Type B pancreatic cell (in vitro differentiated cells): ENCODE measurements around the gene FLYWCH1. TPM values are rescaled to one million over a fixed set of nuclear protein-coding genes. Genes with fewer than 3 reads are reported as not detected.
A peak's percentile ranks its signal among the peaks of the same experiment; 100 is the strongest.
"Not testable (repeated sequence)": the region's sequence is repeated elsewhere in the genome, so short reads cannot be mapped to it uniquely, and the experiment has no call there.

Experiments used
- DNase-seq: peaks from one replicate; pipeline ENCODE4 v3.0.0; 2021; ENCODE audit warnings: mixed read lengths; ENCODE audit not compliant: unreplicated experiment; ENCODE audit errors: extremely low spot score
- H3K27ac Mint-ChIP-seq: 2 replicates; pipeline ENCODE4 v1.8.0; 2021; ENCODE audit warnings: mild to moderate bottlenecking, mixed read lengths
- H3K27me3 Mint-ChIP-seq: 2 replicates; pipeline ENCODE4 v1.8.0; 2021; ENCODE audit warnings: mixed read lengths
- H3K36me3 Mint-ChIP-seq: 2 replicates; pipeline ENCODE4 v1.8.0; 2021; ENCODE audit warnings: mixed read lengths
- H3K4me1 Mint-ChIP-seq: one replicate; pipeline ENCODE4 v1.8.0; 2021; ENCODE audit warnings: mixed read lengths; ENCODE audit not compliant: unreplicated experiment
- H3K4me3 Mint-ChIP-seq: 2 replicates; pipeline ENCODE4 v1.8.0; 2021; ENCODE audit warnings: mild to moderate bottlenecking, mixed read lengths
- H3K9me3 Mint-ChIP-seq: 2 replicates; pipeline ENCODE4 v1.8.0; 2021; ENCODE audit warnings: mixed read lengths
- total RNA-seq: library from RNA; stranded (reverse); gene quantifications from 2 replicates; pipeline ENCODE4 v1.2.1, GENCODE V29; 2021; ENCODE audit warnings: low replicate concordance
- TF ChIP-seq, protein P1 (sequence below): fragments of 200-600 bp; sonication (generic); conservative IDR thresholded peaks from 2 replicates; pipeline ENCODE4 v1.5.0; 2021; ENCODE audit warnings: antibody characterized with exemption, mild to moderate bottlenecking

The FLYWCH1 gene
- total RNA-seq, 1 donor from 2014 or later: 28.6 TPM

DNA sequence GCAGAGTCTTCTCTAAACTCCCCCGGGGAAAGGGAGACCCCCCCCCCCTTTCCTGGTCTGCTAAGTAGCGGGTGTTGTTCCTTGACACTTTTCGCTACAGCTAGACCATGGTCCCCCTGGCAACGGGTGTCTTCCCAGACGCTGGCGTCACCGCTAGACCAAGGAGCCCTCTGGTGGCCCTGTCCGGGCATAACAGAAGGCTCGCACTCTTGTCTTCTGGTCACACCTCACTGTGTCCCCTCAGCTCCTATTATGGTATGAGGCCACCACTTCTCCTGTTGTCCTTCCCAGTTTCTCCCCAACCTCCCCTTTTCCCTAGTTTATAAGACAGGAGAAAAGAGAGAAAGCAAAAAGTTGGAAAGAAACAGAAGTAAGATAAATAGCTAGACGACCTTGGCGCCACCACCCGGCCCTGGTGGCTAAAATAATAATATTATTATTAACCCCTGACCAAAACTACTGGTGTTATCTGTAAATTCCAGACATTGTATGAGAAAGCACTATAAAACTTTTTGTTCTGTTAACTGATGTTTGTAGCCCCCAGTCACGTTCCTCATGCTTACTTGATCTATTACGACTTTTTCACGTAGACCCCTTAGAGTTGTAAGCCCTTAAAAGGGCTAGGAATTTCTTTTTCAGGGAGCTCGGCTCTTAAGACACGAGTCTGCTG lies 4.5 kb upstream of the FLYWCH1 start:
- H3K27me3 Mint-ChIP-seq, H3K9me3 Mint-ChIP-seq, DNase-seq, H3K36me3 Mint-ChIP-seq: not testable (repeated sequence)
- H3K4me3 Mint-ChIP-seq: peak overlapping the region; percentile 45
- TF ChIP-seq, protein P1, sequence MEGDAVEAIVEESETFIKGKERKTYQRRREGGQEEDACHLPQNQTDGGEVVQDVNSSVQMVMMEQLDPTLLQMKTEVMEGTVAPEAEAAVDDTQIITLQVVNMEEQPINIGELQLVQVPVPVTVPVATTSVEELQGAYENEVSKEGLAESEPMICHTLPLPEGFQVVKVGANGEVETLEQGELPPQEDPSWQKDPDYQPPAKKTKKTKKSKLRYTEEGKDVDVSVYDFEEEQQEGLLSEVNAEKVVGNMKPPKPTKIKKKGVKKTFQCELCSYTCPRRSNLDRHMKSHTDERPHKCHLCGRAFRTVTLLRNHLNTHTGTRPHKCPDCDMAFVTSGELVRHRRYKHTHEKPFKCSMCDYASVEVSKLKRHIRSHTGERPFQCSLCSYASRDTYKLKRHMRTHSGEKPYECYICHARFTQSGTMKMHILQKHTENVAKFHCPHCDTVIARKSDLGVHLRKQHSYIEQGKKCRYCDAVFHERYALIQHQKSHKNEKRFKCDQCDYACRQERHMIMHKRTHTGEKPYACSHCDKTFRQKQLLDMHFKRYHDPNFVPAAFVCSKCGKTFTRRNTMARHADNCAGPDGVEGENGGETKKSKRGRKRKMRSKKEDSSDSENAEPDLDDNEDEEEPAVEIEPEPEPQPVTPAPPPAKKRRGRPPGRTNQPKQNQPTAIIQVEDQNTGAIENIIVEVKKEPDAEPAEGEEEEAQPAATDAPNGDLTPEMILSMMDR: peak; percentile 73
- peak overlapping the region; percentile 67 for H3K27ac Mint-ChIP-seq
- H3K4me1 Mint-ChIP-seq: peaks cover 17% of the 10 kb centered on the region

DNA sequence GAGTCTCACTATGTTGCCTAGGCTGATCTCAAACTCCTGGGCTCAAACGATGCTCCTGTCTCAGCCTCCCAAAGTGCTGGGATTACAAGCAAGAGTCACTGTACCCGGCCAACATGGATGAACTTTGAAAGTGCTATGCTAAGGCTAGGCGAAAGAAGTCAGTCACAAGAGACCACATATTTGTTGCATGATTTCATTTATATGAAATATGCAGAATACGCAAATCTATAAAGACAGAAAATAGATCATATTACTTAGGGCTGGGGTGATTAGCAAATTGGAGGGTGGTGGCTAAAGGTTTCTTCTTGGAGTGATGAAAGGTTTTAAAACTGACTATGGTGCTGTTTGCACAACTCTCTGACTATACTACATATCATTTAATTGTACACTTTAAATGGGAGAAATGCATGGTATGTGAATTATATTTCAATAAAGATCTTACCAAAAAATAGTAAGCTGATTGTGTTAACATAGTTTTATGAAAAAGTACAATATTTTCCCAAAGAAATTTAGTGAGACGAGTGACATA lies 1.2 kb upstream of the FLYWCH1 start:
- H3K27me3 Mint-ChIP-seq: peaks cover 4% of the 10 kb centered on the region
- no peak for DNase-seq
- peaks cover 21% of the 10 kb centered on the region for H3K4me1 Mint-ChIP-seq
- H3K4me3 Mint-ChIP-seq: peak overlapping the region; percentile 90
- TF ChIP-seq, protein P1: no peak
- H3K36me3 Mint-ChIP-seq: peaks cover 3% of the 10 kb centered on the region
- H3K9me3 Mint-ChIP-seq: no peaks in the 10 kb centered on the region
- H3K27ac Mint-ChIP-seq: peak overlapping the region; percentile 93

DNA sequence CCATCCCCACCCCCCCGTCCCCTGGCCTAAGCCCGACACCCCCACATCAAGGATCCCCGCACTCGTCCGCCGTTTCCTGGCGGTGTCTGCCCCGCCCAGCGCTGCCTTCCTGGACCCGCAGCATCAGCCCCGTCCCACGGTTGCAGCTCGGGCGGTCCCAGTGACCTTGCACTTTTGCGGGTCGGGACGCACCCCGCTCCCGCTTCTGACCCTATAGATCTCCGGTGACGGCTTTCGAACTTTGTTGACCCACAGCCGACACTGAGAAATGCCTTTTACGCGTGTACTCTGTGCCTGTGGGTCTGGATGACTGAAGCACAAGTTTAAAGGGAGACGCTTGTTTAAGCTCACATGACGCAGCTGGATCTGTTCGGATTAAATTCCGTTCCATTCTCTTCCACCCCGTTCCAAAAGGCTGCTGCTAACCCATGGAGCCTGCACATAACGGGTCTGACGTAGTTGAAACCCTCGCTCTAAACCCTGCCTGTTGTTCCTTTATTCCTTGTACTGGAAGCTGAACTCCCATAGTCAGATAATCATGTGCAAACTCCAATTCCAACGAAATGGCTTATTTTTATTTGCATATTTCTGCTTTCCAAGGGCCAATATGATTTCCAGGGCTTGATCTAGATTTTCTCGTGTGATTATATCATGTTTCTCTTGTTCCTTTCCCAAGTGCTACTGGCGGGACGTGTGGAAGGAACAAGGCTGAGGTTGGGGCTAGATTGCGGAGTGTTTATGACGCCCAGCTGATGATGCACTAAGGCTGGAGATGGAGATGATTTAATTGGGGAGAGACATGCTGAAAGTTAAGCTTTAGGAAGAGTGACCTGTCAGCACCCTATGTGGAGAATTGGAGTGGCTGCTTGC lies 834 bp downstream of the FLYWCH1 start:
- Mint-ChIP-seq H3K27me3 (peaks cover 4% of the 10 kb centered on the region), H3K4me3 (peak overlapping the region; percentile 94), H3K27ac (peak overlapping the region; percentile 83), H3K9me3 (no peaks in the 10 kb centered on the region), H3K4me1 (peaks cover 15% of the 10 kb centered on the region), H3K36me3 (peaks cover 3% of the 10 kb centered on the region)
- DNase-seq: no peak
- TF ChIP-seq, protein P1: no peak

DNA sequence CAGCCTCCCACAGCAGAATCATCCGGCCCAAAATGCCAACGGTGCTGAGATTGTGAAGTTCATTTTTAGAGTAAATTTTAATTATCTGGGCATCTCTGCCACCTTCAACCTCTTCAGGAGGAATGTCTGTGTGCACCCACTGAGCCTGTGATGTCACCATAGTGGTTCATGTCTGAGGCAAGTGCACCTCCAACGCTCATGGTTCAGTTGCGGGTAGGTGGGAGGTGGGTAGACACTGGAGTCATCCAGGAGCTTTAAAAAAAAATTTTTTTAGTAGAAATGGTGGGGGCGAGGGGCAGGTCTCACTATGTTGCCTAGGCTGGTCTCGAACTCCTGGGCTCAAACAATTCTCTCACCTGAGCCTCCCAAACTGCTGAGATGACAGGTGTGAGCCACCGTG lies 1.9 kb downstream of the FLYWCH1 start:
- no peaks in the 10 kb centered on the region for H3K9me3 Mint-ChIP-seq
- H3K36me3 Mint-ChIP-seq: peaks cover 3% of the 10 kb centered on the region
- DNase-seq: no peak
- H3K4me1 Mint-ChIP-seq: peaks cover 15% of the 10 kb centered on the region
- H3K27me3 Mint-ChIP-seq: peaks cover 4% of the 10 kb centered on the region
- no peak overlapping the region for H3K27ac Mint-ChIP-seq
- TF ChIP-seq, protein P1: no peak
- peak overlapping the region; percentile 94 for H3K4me3 Mint-ChIP-seq

DNA sequence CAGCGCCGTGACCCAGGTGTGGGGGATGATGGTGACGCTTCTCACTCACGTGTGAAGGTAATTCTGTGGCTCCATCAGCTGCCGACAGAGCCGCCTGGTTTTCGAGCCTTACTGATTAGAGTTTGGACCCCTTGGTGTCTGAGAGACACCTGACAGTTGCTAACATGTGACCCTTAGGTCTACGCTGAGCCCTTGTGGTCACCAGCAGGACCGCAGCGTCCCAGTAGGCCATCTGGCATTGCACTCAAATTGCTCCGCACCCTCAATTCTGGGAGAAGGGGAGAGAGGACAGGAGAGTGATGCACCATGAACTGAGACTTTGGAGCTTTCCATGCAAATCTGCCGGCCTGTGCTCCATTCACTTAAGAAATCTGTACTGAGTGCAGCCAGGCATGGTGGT lies 2.5 kb downstream of the FLYWCH1 start:
- H3K36me3 Mint-ChIP-seq: peaks cover 3% of the 10 kb centered on the region
- no peaks in the 10 kb centered on the region for H3K9me3 Mint-ChIP-seq
- H3K27me3 Mint-ChIP-seq: peaks cover 4% of the 10 kb centered on the region
- TF ChIP-seq, protein P1: no peak
- no peak overlapping the region for H3K27ac Mint-ChIP-seq
- no peak for DNase-seq
- H3K4me1 Mint-ChIP-seq: peaks cover 15% of the 10 kb centered on the region
- H3K4me3 Mint-ChIP-seq: peak overlapping the region; percentile 36
